Fibroblast of lung (primary cell): ENCODE measurements around the gene SLC10A6. TPM values are rescaled to one million over a fixed set of nuclear protein-coding genes. Genes with fewer than 3 reads are reported as not detected.

ENCODE experiments used
- DNase-seq, 2 donors: peaks; one replicate each; pipeline versions ENCODE4 v3.0.0 to v3.0.0-alpha.2; 2010; ENCODE audit warnings: low read depth in 2 of 2
- H2AFZ ChIP-seq: 2 replicates; pipeline ENCODE4 v1.5.1; 2012; ENCODE audit warnings: low read length, control low read depth, inconsistent platforms
- H3K27ac ChIP-seq: 2 replicates; pipeline ENCODE4 v1.5.1; 2011; ENCODE audit warnings: low read length, control low read depth; ENCODE audit not compliant: insufficient read depth
- H3K27me3 ChIP-seq: 2 replicates; pipeline ENCODE4 v1.5.1; 2011; ENCODE audit warnings: mild to moderate bottlenecking, low read length; ENCODE audit not compliant: control insufficient read depth, insufficient read depth
- H3K36me3 ChIP-seq: 2 replicates; pipeline ENCODE4 v1.5.1; 2011; ENCODE audit warnings: low read length; ENCODE audit not compliant: control insufficient read depth, insufficient read depth
- H3K4me1 ChIP-seq: 2 replicates; pipeline ENCODE4 v1.5.1; 2011; ENCODE audit warnings: low read length; ENCODE audit not compliant: control insufficient read depth, insufficient read depth; ENCODE audit errors: extremely low read depth
- H3K4me2 ChIP-seq: 2 replicates; pipeline ENCODE4 v1.5.1; 2011; ENCODE audit warnings: low read length, control low read depth; ENCODE audit not compliant: insufficient read depth; ENCODE audit errors: extremely low read depth
- H3K4me3 ChIP-seq, 4 experiments: fragments of 200-600 bp in 1 of 4; sonication (generic) in 1 of 4; replicated peaks in 1 of 4; 2 replicates each; pipeline ENCODE4 v1.5.1; 2011 to 2016; ENCODE audit warnings: low read length in 4 of 4, low read depth in 3 of 4, mild to moderate bottlenecking in 3 of 4, control low read depth in 2 of 4, inconsistent platforms in 1 of 4, mixed read lengths in 1 of 4; ENCODE audit not compliant: insufficient read depth in 1 of 4; ENCODE audit errors: control extremely low read depth in 1 of 4
- H3K79me2 ChIP-seq: 2 replicates; pipeline ENCODE4 v1.5.1; 2012; ENCODE audit warnings: mild to moderate bottlenecking, low read length, inconsistent platforms; ENCODE audit not compliant: control insufficient read depth, insufficient read depth
- H3K9ac ChIP-seq: 2 replicates; pipeline ENCODE4 v1.5.1; 2011; ENCODE audit warnings: mild to moderate bottlenecking, low read length, control low read depth; ENCODE audit not compliant: insufficient read depth
- H3K9me3 ChIP-seq: 2 replicates; pipeline ENCODE4 v1.5.1; 2012; ENCODE audit warnings: low read depth, low read length; ENCODE audit not compliant: control insufficient read depth, insufficient read depth
- H4K20me1 ChIP-seq: 2 replicates; pipeline ENCODE4 v1.5.1; 2011; ENCODE audit warnings: low read length; ENCODE audit not compliant: control insufficient read depth, insufficient read depth; ENCODE audit errors: extremely low read depth
- CTCF ChIP-seq, 2 donors: IDR thresholded peaks in 1 of 2; conservative IDR thresholded peaks in 1 of 2; 1 replicate in 1 of 2; 2 replicates in 1 of 2; pipeline ENCODE4 v1.5.1; 2011 to 2012; ENCODE audit warnings: low read length in 2 of 2, control low read depth in 1 of 2, inconsistent platforms in 1 of 2, low read depth in 1 of 2, mild to moderate bottlenecking in 1 of 2
- EZH2 ChIP-seq: IDR thresholded peaks from 2 replicates; pipeline ENCODE4 v1.5.1; 2012; ENCODE audit warnings: low read length, control low read depth, mild to moderate bottlenecking; ENCODE audit errors: missing control alignments
- polyA plus RNA-seq, 2 donors: library from polyadenylated mRNA; depleted of rRNA in 1 of 2; stranded (reverse) in 1 of 2; unstranded in 1 of 2; fragments of >200 nt; gene quantifications; 2 replicates each; pipeline ENCODE4 v1.2.1, GENCODE V29; 2011 to 2012; ENCODE audit warnings: missing spikeins in 1 of 2
- total RNA-seq: library from RNA; depleted of rRNA; stranded (reverse); fragments of >200 nt; gene quantifications from 2 replicates; pipeline ENCODE4 v1.2.1, GENCODE V29; 2014

The SLC10A6 gene
- total and polyA plus RNA-seq, 2 donors (not counting 1 experiment from before 2014, with no cell fraction given) = 0.66 TPM; not detected in 1

DNA sequence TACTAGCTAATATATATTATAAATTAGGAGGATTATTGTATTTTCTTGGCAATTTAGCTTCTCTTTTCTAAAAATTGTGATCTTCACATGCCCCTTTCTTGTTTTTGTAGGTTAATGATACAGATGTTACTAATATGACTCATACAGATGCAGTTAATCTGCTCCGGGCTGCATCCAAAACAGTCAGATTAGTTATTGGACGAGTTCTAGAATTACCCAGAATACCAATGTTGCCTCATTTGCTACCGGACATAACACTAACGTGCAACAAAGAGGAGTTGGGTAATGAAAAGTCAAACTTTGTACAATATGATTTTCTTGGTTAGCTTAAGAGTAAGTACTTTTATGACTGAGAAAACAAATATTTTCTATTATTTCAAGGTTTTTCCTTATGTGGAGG, 74.1 kb downstream of the SLC10A6 start:
- TF ChIP-seq CTCF (conservative IDR thresholded peaks at IDR 0.05 in 1 of 2, IDR thresholded peaks at IDR 0.05 in 1 of 2; ENCODE audit: low read depth in 1 of 2, low read length in 2 of 2) (no peak), EZH2 (no peak)
- Histone ChIP-seq H3K9me3 (no peaks in the 10 kb centered on the region), H3K4me1 (no peaks in the 10 kb centered on the region), H3K36me3 (peaks cover 12% of the 10 kb centered on the region), H4K20me1 (peaks cover 2% of the 10 kb centered on the region), H3K4me3 (no peak overlapping the region), H3K27me3 (no peaks in the 10 kb centered on the region), H2AFZ (no peak overlapping the region), H3K79me2 (no peaks in the 10 kb centered on the region), H3K27ac (no peak overlapping the region), H3K9ac (no peak overlapping the region), H3K4me2 (no peak overlapping the region)
- no peak for DNase-seq

Other genes starting within 250 kb of the SLC10A6 start
- gene C4orf36, start 43.0 kb upstream of the SLC10A6 start, total RNA-seq = 2.8 and 6.3 TPM in 2 replicates
- gene C4orf36, start 43.0 kb upstream of the SLC10A6 start, polyA plus RNA-seq = 0.98 and 1.5 TPM in 2 replicates
- gene AFF1, start 85.6 kb upstream of the SLC10A6 start, total RNA-seq = 14.1 and 21.1 TPM in 2 replicates
- gene AFF1, start 85.6 kb upstream of the SLC10A6 start, polyA plus RNA-seq = 15.5 and 17.9 TPM in 2 replicates